HTERT RPE-1 (cell line): Measurements from ENCODE around the gene CDRT15L2.
"Not testable (repeated sequence)": the region's sequence is repeated elsewhere in the genome, so short reads cannot be mapped to it uniquely, and the experiment has no call there.

ENCODE experiments used
- in situ Hi-C: fragments of 300-500 bp; cut with MboI; formaldehyde crosslinking; loops from 4 replicates; pipeline ENCODE4 v1.14.3; 2020; ENCODE audit warnings: low sequenced_read_pairs

Gene CDRT15L2

DNA sequence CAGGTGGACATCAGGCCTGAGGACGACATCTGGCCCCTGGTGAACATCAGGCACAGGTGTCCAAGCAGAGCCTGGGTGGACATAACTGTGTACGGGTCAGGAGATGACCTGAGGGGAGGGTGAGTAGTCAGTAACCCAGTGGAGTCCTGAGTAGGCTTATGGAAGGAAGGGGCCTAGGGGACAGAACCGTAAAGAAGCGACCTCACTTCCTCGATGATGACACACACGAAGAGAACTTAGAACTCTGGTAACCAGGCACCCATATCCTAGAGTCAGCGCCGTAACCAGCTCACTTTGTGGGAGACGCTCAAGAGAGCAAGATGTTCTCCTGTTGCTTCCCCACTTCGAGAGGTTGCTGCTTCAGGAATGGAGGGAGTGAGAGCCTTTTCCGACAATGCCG is at the start of gene CDRT15L2:
TSS of gene CDRT15L2 (plus strand) at position 301 of the 400 bp plus-strand sequence. CDS start at position 321, 20 bp downstream.
- in situ Hi-C loops: not testable (repeated sequence)

DNA sequence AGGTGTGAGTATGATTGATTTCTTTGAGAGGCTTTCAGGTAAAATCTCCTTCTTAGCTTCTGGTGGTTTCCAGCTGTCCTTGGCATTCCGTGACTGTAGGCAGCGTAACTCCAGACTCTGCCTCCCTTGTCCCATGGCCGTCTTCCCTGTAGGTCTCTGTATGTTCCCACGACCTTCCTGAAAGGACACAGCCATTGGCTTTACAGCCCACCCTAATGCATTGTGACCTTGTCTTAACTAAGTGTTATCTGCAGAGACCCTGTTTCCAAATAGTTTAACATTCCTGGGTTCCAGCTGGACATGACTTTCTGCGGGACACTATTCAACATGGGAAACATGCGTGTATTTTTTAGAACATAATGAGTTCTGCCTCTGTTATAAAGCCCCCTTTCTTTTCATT is 49.4 kb upstream of the CDRT15L2 start:
- in situ Hi-C loops: not testable (repeated sequence)

- in situ Hi-C loops: not testable (repeated sequence)
Observed at GRCh38 chr17:20532544-20533090, 46.9 kb upstream of the CDRT15L2 start.

- in situ Hi-C loops: not testable (repeated sequence)
Observed at GRCh38 chr17:20533206-20533605, 46.3 kb upstream of the CDRT15L2 start.

DNA sequence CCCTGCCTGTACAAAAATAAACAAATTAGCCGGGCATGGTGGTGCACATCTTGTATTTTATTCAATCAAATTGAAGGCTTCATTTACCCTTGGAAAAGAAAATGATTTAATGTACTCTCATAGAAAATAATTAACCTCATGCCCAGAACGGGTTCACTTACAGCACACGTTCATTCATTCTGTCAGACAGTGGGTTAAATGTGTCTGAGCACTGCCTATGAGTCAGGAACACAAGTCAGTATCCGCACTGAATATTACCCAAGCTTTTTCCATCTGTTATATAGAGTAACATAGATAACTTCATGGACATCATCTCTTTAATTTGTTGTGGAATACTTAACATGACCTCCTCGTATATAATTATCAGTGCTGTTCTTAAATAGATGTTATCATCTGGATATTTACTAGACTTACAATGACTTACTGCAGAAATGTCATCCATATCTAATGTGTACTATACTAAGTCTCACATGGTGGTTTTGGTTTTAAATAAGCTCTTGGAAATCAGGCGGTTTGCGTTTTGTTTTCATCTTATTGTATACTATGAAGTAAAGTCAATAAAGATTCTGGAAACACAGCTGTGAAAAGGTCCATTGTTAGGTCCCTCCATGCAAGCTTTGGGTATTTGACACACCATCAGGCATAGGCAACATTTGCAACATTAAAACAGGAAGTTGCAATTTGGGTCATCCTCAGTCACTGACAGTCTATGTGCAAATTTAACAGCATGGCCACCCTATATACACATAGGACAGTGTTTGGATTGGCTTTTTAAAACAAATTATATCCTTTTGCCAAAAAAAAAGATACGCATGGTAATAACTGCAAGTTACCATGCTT is 44.6 kb upstream of the CDRT15L2 start:
- in situ Hi-C loops: not testable (repeated sequence)

- in situ Hi-C loops: not testable (repeated sequence)
Observed at GRCh38 chr17:20540414-20540813, 39.1 kb upstream of the CDRT15L2 start.

DNA sequence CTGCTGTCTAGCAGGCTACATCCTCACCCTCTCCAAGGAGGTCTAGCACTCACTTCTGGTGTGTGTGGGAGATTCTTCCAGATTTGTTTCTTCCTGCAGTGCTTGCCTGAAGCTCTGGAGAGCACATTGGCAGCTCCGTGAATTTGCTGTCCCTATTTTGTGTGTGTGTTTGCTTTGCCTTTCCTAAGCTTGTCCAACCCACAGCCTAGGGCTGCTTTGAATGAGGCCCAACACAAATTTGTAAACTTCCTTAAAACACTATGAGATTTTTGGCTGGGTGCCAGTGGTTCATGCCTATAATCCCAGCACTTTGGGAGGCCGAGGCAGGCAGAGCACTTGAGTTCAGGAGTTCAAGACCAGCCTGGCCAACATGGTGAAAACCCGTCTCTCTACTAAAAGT is 38.7 kb upstream of the CDRT15L2 start:
- in situ Hi-C loops: not testable (repeated sequence)

- in situ Hi-C loops: not testable (repeated sequence)
Observed at GRCh38 chr17:20541853-20542546, 37.5 kb upstream of the CDRT15L2 start.

- in situ Hi-C loops: not testable (repeated sequence)
Observed at GRCh38 chr17:20547923-20548322, 31.6 kb upstream of the CDRT15L2 start.

DNA sequence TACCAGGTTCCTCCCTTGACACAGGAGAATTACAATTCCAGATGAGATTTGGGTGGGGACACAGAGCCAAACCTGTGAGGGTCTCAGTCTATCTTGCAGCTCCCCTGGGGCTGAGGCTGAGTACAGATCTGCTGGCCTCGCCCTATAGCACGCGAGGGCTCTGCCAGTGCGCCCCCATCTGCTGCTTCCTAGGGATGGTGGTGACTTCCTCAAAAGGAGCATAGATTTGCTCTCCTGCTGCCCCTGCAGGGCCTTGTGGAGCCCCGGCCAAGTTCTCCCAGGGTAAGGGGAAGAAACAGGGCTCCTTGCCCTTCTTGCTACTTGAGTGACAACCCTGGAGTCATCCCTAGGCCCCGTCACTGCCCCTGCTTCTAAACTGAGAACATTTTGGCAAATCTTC is 26.6 kb upstream of the CDRT15L2 start:
- in situ Hi-C loops: not testable (repeated sequence)

DNA sequence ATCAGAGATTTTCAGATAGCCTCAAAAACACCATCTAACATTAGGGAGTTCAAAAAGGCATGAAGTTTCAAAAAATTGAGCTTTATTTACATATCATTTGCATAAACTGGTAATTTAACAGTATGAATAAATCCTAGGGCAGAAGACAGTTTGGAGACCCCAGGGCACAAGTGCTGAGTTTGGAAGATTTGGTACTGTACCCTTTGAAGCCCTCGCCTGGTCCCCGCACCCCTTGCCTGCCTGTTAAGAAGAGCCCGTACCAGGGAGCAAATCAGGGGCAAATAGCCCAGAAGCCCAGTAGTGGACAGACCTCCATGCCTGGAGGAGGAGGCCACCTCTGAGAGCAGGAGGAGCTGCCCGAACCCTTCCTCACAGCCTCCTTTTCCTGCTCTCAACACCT is 24.8 kb upstream of the CDRT15L2 start:
- in situ Hi-C loops: not testable (repeated sequence)

- in situ Hi-C loops: not testable (repeated sequence)
Observed at GRCh38 chr17:20555135-20556010, 24.2 kb upstream of the CDRT15L2 start.

GRCh38 chr17:20558096-20558495 is 21.4 kb upstream of the CDRT15L2 start:
- in situ Hi-C loops: not testable (repeated sequence)

GRCh38 chr17:20559018-20559417 is 20.5 kb upstream of the CDRT15L2 start:
- in situ Hi-C loops: not testable (repeated sequence)

DNA sequence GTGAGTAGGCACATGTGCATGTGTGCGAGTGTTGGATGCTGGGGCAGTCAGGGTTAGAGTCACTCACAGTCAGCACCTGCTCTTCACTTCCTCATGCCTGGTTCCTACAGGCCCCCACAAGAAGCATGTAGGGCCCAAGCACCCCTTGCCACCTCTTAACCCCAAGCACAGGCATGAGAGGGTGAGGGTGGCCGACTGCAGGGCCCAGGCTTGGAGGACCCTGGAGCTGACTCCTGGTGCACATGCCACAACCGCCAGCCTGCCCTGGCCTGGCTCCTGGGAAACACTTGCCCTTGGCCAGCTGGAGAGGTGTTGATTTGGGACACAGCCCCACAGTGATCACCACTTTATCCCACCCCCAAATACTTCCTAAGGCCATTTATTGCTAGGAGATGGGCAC is 16.9 kb upstream of the CDRT15L2 start:
- in situ Hi-C loops: no loop called here

DNA sequence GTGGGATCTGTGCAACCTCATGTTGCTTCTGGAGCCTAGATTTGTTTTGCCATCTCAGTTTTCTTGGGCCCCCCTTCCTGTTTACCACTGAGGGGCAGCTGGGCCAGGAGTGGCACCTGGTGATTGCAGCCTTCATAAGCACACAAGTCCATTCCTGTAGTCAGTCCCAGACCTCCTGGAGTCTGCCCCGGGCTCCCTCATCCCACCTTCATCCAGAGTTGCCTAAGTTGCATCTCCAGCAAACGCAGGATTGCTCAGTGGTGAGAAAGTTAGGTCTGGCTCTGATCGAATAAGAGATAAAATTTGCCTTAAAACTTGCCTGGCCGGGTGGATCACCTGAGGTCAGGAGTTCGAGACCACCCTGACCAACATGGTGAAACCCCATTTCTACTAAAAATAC is 14.3 kb upstream of the CDRT15L2 start:
- in situ Hi-C loops: not testable (repeated sequence)

GRCh38 chr17:20565711-20566110 is 13.8 kb upstream of the CDRT15L2 start:
- in situ Hi-C loops: no loop called here

- in situ Hi-C loops: not testable (repeated sequence)
Observed at GRCh38 chr17:20566736-20567135, 12.8 kb upstream of the CDRT15L2 start.

GRCh38 chr17:20567421-20567820 is 12.1 kb upstream of the CDRT15L2 start:
- in situ Hi-C loops: not testable (repeated sequence)

DNA sequence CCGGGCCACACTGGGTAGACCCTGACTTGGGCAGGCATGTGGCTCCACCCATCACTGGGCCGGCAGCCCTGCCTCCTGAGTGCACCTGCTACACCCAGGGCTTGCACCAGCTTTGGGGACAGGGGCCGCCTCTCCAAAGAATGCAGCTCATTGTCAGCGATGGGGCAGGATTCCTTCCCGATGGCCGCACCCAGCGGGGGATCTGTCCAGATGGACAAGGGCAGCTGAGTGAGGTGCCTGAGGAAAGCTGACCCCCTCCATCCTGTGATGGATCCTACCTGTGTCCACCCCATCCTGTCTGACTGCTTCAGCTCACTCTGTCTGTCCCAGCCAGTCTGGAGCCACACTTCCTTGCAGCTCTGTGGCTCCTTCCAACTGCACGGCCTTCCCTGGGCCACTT is 10.9 kb upstream of the CDRT15L2 start:
- in situ Hi-C loops: not testable (repeated sequence)

- in situ Hi-C loops: not testable (repeated sequence)
Observed at GRCh38 chr17:20571653-20572052, 7.9 kb upstream of the CDRT15L2 start.
